ENCODE measurements around the gene NSRP1. TPM values are rescaled to one million over a fixed set of nuclear protein-coding genes. Genes with fewer than 3 reads are reported as not detected.

NSRP1 gene
- total RNA-seq, 1 donor from 2014 or later = 44.2 TPM

- ATAC-seq (ENCODE audit: low read depth) (no peak), DNase-seq (no peak)
- H3K9me3 Mint-ChIP-seq = no peaks in the 10 kb centered on the region
- no peak overlapping the region for H3K4me3 Mint-ChIP-seq
- ChIA-PET POLR2A (no interaction called here), CTCF (interaction anchor here (0.6 kb wide), 1 partner anchor 212 kb away, joined by 3 read pairs; no protein-coding TSS in a partner anchor)
- no peaks in the 10 kb centered on the region for H3K27me3 Mint-ChIP-seq
- intact Hi-C loops (cut with micrococcal nuclease) = no loop called here
- H3K27ac Mint-ChIP-seq = no peak overlapping the region
- TF ChIP-seq CTCF (IDR thresholded peaks at IDR 0.05) = no peak
- peaks cover 38% of the 10 kb centered on the region for H3K36me3 Mint-ChIP-seq (ENCODE audit: low read depth)
- no peaks in the 10 kb centered on the region for H3K4me1 Mint-ChIP-seq
Observed at GRCh38 chr17:30186761-30187160, 70.1 kb downstream of the NSRP1 start.

GRCh38 chr17:30187573-30187972 is 71.0 kb downstream of the NSRP1 start:
- no peaks in the 10 kb centered on the region for H3K4me1 Mint-ChIP-seq
- intact Hi-C loops (cut with micrococcal nuclease) = no loop called here
- peaks cover 35% of the 10 kb centered on the region for H3K36me3 Mint-ChIP-seq (ENCODE audit: low read depth)
- H3K27me3 Mint-ChIP-seq = no peaks in the 10 kb centered on the region
- no peak for ATAC-seq (ENCODE audit: low read depth)
- H3K27ac Mint-ChIP-seq = no peak overlapping the region
- no peak for DNase-seq
- TF ChIP-seq CTCF (IDR thresholded peaks at IDR 0.05) = no peak
- H3K4me3 Mint-ChIP-seq = no peak overlapping the region
- CTCF ChIA-PET = interaction anchor here (1.0 to 1.2 kb wide), 3 partner anchors 14 to 83 kb away, joined by 3 to 5 read pairs (median 3); no protein-coding TSS in a partner anchor
- POLR2A ChIA-PET = interaction anchor here (0.6 kb wide), 1 partner anchor 97 kb away, joined by 6 read pairs; no protein-coding TSS in a partner anchor
- H3K9me3 Mint-ChIP-seq = no peaks in the 10 kb centered on the region

- ChIA-PET POLR2A (no interaction called here), CTCF (interaction anchor here (0.6 to 1.2 kb wide), 4 partner anchors 14 to 503 kb away, joined by 3 to 5 read pairs (median 3); no protein-coding TSS in a partner anchor)
- no peaks in the 10 kb centered on the region for H3K27me3 Mint-ChIP-seq
- DNase-seq (no peak), ATAC-seq (ENCODE audit: low read depth) (no peak)
- H3K9me3 Mint-ChIP-seq = no peaks in the 10 kb centered on the region
- no peak overlapping the region for H3K4me3 Mint-ChIP-seq
- intact Hi-C loops (cut with micrococcal nuclease) = no loop called here
- peaks cover 29% of the 10 kb centered on the region for H3K36me3 Mint-ChIP-seq (ENCODE audit: low read depth)
- H3K27ac Mint-ChIP-seq = no peak overlapping the region
- TF ChIP-seq CTCF (IDR thresholded peaks at IDR 0.05) = no peak
- no peaks in the 10 kb centered on the region for H3K4me1 Mint-ChIP-seq
Observed at GRCh38 chr17:30188211-30188939, 71.8 kb downstream of the NSRP1 start.

- no peak for ATAC-seq (ENCODE audit: low read depth)
- H3K36me3 Mint-ChIP-seq (ENCODE audit: low read depth) = peaks cover 6% of the 10 kb centered on the region
- H3K4me1 Mint-ChIP-seq = no peaks in the 10 kb centered on the region
- no peaks in the 10 kb centered on the region for H3K9me3 Mint-ChIP-seq
- intact Hi-C loops (cut with micrococcal nuclease) = no loop called here
- no peak for TF ChIP-seq CTCF (IDR thresholded peaks at IDR 0.05)
- ChIA-PET CTCF (no interaction called here), POLR2A (interaction anchor here (0.6 kb wide), 1 partner anchor 84 kb away, joined by 3 read pairs; no protein-coding TSS in a partner anchor)
- H3K27me3 Mint-ChIP-seq = no peaks in the 10 kb centered on the region
- no peak overlapping the region for H3K4me3 Mint-ChIP-seq
- no peak overlapping the region for H3K27ac Mint-ChIP-seq
- DNase-seq = no peak
Observed at GRCh38 chr17:30191072-30191471, 74.5 kb downstream of the NSRP1 start.

GRCh38 chr17:30196504-30196903 is 79.9 kb downstream of the NSRP1 start:
- CTCF ChIA-PET = no interaction called here
- H3K27me3 Mint-ChIP-seq = peaks cover 2% of the 10 kb centered on the region
- ATAC-seq (ENCODE audit: low read depth) (no peak), DNase-seq (no peak)
- no peak for TF ChIP-seq CTCF (IDR thresholded peaks at IDR 0.05)
- H3K27ac Mint-ChIP-seq = no peak overlapping the region
- intact Hi-C loops (cut with micrococcal nuclease) = no loop called here
- no peaks in the 10 kb centered on the region for H3K4me1 Mint-ChIP-seq
- H3K4me3 Mint-ChIP-seq = no peak overlapping the region
- no peaks in the 10 kb centered on the region for H3K36me3 Mint-ChIP-seq (ENCODE audit: low read depth)
- H3K9me3 Mint-ChIP-seq = no peaks in the 10 kb centered on the region
- POLR2A ChIA-PET = no interaction called here
